Colonic mucosa (tissue), 4 donors: ENCODE data around the gene NFILZ. TPM values are rescaled to one million over a fixed set of nuclear protein-coding genes. Genes with fewer than 3 reads are reported as not detected.

Source experiments
- DNase-seq: peaks from one replicate; pipeline ENCODE4 v3.0.0-alpha.2; 2020
- H3K27ac ChIP-seq: fragments of 200-600 bp; one replicate; pipeline ENCODE4 v1.8.0; 2021
- H3K27me3 ChIP-seq: fragments of 200-600 bp; one replicate; pipeline ENCODE4 v1.8.0; 2021
- H3K36me3 ChIP-seq: fragments of 200-600 bp; one replicate; pipeline ENCODE4 v1.8.0; 2021
- H3K4me1 ChIP-seq: fragments of 200-600 bp; one replicate; pipeline ENCODE4 v1.8.0; 2021; ENCODE audit warnings: mild to moderate bottlenecking
- H3K4me3 ChIP-seq: fragments of 200-600 bp; one replicate; pipeline ENCODE4 v1.8.0; 2021
- H3K9ac ChIP-seq, 2 donors: one replicate each; pipeline ENCODE4 v1.7.0; 2013; ENCODE audit warnings: control low read depth in 2 of 2, low read depth in 2 of 2, low read length in 2 of 2
- H3K9me3 ChIP-seq: fragments of 200-600 bp; one replicate; pipeline ENCODE4 v1.8.0; 2021
- CTCF ChIP-seq: fragments of 200-600 bp; IDR thresholded peaks from one replicate; pipeline ENCODE4 v1.8.0; 2022; ENCODE audit warnings: antibody characterized with exemption, mild to moderate bottlenecking
- intact Hi-C: fragments of 100-400 bp; cut with DNase I; formaldehyde crosslinking; loops from one replicate; pipeline ENCODE4 v1.14.1; 2022
- total RNA-seq, 2 donors: library from RNA; stranded (reverse); fragmentation: NEBNext Ultra II Directional in 1 of 2; extraction: Animal tissue kit (Norgen Biotek cat#: 25700) in 1 of 2; gene quantifications; one replicate each; pipeline ENCODE4 v1.2.1, GENCODE V29; 2021
- donor health status: healthy.
- donor health status: DM: no; HTN: no; CAD: no.
- donor health status: DM: no; HTN: no; CAD: no.

Gene NFILZ
- total RNA-seq, 2 donors from 2014 or later = not detected

GRCh38 chr19:8600064-8600463 lies 30.4 kb upstream of the NFILZ start:
- TF ChIP-seq CTCF = no peak
- H3K36me3 ChIP-seq = no peaks in the 10 kb centered on the region
- DNase-seq = no peak
- H3K9me3 ChIP-seq = no peaks in the 10 kb centered on the region
- intact Hi-C loops = no loop called here
- H3K4me3 ChIP-seq = no peak overlapping the region
- H3K27me3 ChIP-seq = no peaks in the 10 kb centered on the region
- H3K27ac ChIP-seq = no peak overlapping the region
- H3K9ac ChIP-seq = no peak overlapping the region
- H3K4me1 ChIP-seq = no peaks in the 10 kb centered on the region

- no peak for TF ChIP-seq CTCF
- Histone ChIP-seq H3K9ac (no peak overlapping the region), H3K27ac (no peak overlapping the region), H3K4me1 (no peaks in the 10 kb centered on the region), H3K36me3 (no peaks in the 10 kb centered on the region), H3K4me3 (no peak overlapping the region), H3K9me3 (no peaks in the 10 kb centered on the region), H3K27me3 (no peaks in the 10 kb centered on the region)
- DNase-seq = no peak
- intact Hi-C loops = no loop called here
These were observed 29.6 kb upstream of the NFILZ start for GRCh38 chr19:8600816-8601215.

DNA sequence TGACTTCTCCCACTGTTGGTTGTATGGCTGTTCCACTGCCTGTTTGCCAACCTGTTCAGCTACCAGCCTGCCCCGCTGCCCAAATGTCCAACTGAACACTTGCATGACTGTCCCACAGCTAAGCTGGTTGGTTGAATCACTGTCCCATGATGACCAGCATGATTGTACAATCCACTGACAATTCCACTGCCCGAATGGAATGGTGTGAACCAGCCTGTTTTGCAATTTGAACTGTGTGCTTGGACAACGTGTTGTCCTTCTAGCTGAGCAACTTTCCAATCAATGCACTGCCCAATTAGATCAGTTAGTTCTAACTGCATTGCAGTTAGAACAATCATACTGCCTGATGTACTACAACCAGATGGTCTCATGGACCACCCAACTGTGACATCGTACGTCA lies 28.6 kb upstream of the NFILZ start:
- no peaks in the 10 kb centered on the region for H3K27me3 ChIP-seq
- DNase-seq = no peak
- H3K9me3 ChIP-seq = no peaks in the 10 kb centered on the region
- H3K9ac ChIP-seq = no peak overlapping the region
- no peak overlapping the region for H3K27ac ChIP-seq
- intact Hi-C loops = no loop called here
- no peak overlapping the region for H3K4me3 ChIP-seq
- no peaks in the 10 kb centered on the region for H3K36me3 ChIP-seq
- no peak for TF ChIP-seq CTCF
- H3K4me1 ChIP-seq = no peaks in the 10 kb centered on the region

DNA sequence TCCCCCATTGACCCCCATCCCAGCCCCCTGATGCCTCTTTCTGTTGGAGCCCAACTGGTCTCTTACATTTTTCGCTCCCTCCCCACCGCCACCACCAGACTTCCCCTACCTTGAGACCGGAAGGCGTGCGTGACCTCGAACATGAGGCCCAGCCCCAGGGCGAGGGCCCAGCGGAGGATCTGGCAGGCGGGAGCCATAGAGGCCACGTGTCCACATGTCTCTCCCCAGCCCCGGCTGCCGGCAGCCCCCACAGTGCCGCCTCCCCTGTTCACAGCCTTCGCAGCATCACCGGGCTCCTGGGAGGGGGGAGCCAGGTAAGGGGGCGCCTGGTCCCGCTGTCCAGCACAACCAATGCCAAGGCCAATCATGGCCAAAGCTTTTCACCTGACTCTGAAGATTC lies 24.9 kb upstream of the NFILZ start:
- no peak for DNase-seq
- intact Hi-C loops = no loop called here
- no peaks in the 10 kb centered on the region for H3K4me1 ChIP-seq
- H3K27me3 ChIP-seq = peaks cover 4% of the 10 kb centered on the region
- no peaks in the 10 kb centered on the region for H3K9me3 ChIP-seq
- no peaks in the 10 kb centered on the region for H3K36me3 ChIP-seq
- no peak for TF ChIP-seq CTCF
- no peak overlapping the region for H3K27ac ChIP-seq
- H3K9ac ChIP-seq = no peak overlapping the region
- no peak overlapping the region for H3K4me3 ChIP-seq

DNA sequence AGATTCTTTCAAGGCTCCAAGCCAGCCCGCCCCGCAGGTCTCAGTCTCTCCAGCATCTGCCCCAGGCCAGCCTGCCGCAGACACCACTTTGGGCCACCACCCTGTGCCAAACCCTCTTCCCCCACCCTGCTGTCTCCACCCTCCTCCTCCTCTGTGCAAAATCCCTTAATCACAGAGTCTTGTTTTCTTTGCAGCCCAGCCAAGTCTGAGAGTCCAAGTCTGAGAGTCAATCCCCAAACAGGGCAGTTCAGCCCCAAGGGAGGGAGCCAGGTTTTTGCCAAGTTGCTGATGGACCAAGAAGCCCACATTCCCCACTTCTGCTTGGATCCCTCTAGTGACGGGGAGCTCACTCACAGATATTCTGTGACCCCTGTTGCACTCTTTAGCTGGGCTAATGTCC lies 23.0 kb upstream of the NFILZ start:
- H3K36me3 ChIP-seq = no peaks in the 10 kb centered on the region
- H3K4me1 ChIP-seq = no peaks in the 10 kb centered on the region
- H3K9me3 ChIP-seq = no peaks in the 10 kb centered on the region
- no peak overlapping the region for H3K27ac ChIP-seq
- intact Hi-C loops = no loop called here
- no peak overlapping the region for H3K9ac ChIP-seq
- TF ChIP-seq CTCF = no peak
- H3K4me3 ChIP-seq = no peak overlapping the region
- no peak for DNase-seq
- H3K27me3 ChIP-seq = peaks cover 4% of the 10 kb centered on the region

DNA sequence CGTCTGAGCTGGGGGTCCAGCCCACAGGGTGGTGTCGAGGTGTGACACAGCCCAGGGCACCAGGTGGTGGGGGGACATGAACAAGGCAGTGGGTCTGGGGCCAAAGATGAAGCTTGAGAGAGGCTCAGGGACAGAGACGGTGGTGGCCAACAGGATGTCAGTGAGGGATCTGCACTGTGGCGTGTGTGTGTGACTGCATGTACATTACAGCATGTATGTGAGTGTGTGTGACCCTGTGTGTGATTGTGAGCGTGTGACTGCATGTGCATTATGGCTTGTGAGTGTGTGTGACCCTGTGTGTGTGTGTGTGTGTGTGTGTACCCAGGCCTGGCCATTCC lies 21.5 kb upstream of the NFILZ start:
- intact Hi-C loops = no loop called here
- Histone ChIP-seq H3K4me3 (peak overlapping the region; percentile 43), H3K9ac (peak overlapping the region; percentile 63 to 77)

More for the DNA sequence above, 21.5 kb upstream of the NFILZ start:
- Histone ChIP-seq H3K36me3 (no peaks in the 10 kb centered on the region), H3K4me1 (no peaks in the 10 kb centered on the region), H3K27ac (no peak overlapping the region), H3K27me3 (peaks cover 4% of the 10 kb centered on the region), H3K9me3 (no peaks in the 10 kb centered on the region)
- no peak for DNase-seq
- no peak for TF ChIP-seq CTCF
